ENCODE results near the gene CDH3.

CDH3 gene

DNA sequence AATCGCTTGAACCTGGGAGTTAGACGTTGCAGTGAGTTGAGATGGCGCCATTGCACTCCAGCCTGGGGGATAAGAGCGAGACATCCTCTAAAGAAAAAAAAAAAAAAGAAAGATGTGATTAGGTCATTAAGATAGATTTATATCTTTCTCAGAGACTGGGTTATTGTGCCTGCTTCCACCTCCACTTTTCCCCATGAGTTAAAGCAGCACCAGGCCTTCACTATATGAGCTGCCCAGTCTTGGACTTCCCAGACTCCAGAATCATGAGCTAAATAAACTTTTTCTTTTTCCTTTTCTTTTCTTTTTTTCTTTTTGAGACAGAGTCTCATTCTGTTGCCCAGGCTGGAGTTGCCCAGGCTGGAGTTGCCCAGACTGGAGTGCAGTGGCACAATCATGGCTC, 72.6 kb downstream of the CDH3 start:
- Histone ChIP-seq H3K4me1 (ENCODE audit: control insufficient read depth, low read length) (no peaks in the 10 kb centered on the region), H3K4me3 (ENCODE audit: low read length) (no peak overlapping the region), H3K36me3 (ENCODE audit: control insufficient read depth, low read length) (no peaks in the 10 kb centered on the region), H3K27me3 (ENCODE audit: control insufficient read depth, low read length) (no peaks in the 10 kb centered on the region), H3K4me2 (ENCODE audit: low read length) (no peak overlapping the region), H3K9me3 (ENCODE audit: control insufficient read depth, insufficient read depth, low read length) (no peaks in the 10 kb centered on the region), H3K79me2 (ENCODE audit: control insufficient read depth, low read length) (no peaks in the 10 kb centered on the region), H4K20me1 (ENCODE audit: control insufficient read depth, insufficient read depth, low read depth, low read length) (no peaks in the 10 kb centered on the region), H3K27ac (ENCODE audit: low read depth, low read length) (no peak overlapping the region), H3K9me2 (replicated peaks; ENCODE audit: control insufficient read depth, low read length) (no peaks in the 10 kb centered on the region), H3F3A (ENCODE audit: control insufficient read depth, insufficient read depth) (no peaks in the 10 kb centered on the region)
- TF ChIP-seq, protein P1, sequence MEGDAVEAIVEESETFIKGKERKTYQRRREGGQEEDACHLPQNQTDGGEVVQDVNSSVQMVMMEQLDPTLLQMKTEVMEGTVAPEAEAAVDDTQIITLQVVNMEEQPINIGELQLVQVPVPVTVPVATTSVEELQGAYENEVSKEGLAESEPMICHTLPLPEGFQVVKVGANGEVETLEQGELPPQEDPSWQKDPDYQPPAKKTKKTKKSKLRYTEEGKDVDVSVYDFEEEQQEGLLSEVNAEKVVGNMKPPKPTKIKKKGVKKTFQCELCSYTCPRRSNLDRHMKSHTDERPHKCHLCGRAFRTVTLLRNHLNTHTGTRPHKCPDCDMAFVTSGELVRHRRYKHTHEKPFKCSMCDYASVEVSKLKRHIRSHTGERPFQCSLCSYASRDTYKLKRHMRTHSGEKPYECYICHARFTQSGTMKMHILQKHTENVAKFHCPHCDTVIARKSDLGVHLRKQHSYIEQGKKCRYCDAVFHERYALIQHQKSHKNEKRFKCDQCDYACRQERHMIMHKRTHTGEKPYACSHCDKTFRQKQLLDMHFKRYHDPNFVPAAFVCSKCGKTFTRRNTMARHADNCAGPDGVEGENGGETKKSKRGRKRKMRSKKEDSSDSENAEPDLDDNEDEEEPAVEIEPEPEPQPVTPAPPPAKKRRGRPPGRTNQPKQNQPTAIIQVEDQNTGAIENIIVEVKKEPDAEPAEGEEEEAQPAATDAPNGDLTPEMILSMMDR (IDR thresholded peaks at IDR 0.05; ENCODE audit: low read depth, low read length, poor library complexity, severe bottlenecking) = no peak
- TF ChIP-seq EZH2phosphoT487 (IDR thresholded peaks at IDR 0.05; ENCODE audit: borderline replicate concordance, low read length) = no peak

GRCh38 chr16:68718590-68718989, 73.5 kb downstream of the CDH3 start:
- H3F3A ChIP-seq (ENCODE audit: control insufficient read depth, insufficient read depth) = no peaks in the 10 kb centered on the region
- TF ChIP-seq, protein P1 (IDR thresholded peaks at IDR 0.05; ENCODE audit: low read depth, low read length, poor library complexity, severe bottlenecking) = no peak
- no peak for TF ChIP-seq EZH2phosphoT487 (IDR thresholded peaks at IDR 0.05; ENCODE audit: borderline replicate concordance, low read length)

DNA sequence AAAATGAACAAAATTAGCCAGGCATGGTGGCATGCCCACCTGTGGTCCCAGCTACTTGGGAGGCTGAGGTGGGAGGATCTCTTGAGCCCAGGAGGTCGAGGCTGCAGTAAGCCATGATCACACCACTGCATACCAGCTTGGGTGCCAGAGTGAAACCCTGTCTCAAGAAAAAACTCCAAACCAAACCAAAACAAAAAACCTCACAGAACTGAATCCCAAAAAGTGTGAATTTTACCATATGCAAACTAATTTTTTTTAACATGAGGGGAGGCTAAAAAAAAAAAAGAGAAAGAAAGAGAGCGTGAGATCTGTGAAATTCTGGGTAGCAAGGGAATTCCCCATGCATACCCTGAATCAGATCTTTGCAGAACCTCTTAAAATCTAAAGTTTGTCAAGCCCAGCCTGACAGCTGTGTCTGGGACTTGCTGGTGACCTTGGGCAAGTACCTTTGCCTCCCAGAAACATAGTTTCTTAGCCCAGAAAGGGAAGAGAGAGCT, 74.9 kb downstream of the CDH3 start:
- Histone ChIP-seq H3K4me3 (ENCODE audit: low read length) (no peak overlapping the region), H3K9me3 (ENCODE audit: control insufficient read depth, insufficient read depth, low read length) (no peaks in the 10 kb centered on the region), H3K9me2 (replicated peaks; ENCODE audit: control insufficient read depth, low read length) (no peaks in the 10 kb centered on the region), H4K20me1 (ENCODE audit: control insufficient read depth, insufficient read depth, low read depth, low read length) (no peaks in the 10 kb centered on the region), H3K79me2 (ENCODE audit: control insufficient read depth, low read length) (no peaks in the 10 kb centered on the region), H3F3A (ENCODE audit: control insufficient read depth, insufficient read depth) (no peaks in the 10 kb centered on the region), H3K4me2 (ENCODE audit: low read length) (no peak overlapping the region), H3K4me1 (ENCODE audit: control insufficient read depth, low read length) (no peaks in the 10 kb centered on the region), H3K27ac (ENCODE audit: low read depth, low read length) (no peak overlapping the region), H3K27me3 (ENCODE audit: control insufficient read depth, low read length) (no peaks in the 10 kb centered on the region), H3K36me3 (ENCODE audit: control insufficient read depth, low read length) (no peaks in the 10 kb centered on the region)
- TF ChIP-seq, protein P1 (IDR thresholded peaks at IDR 0.05; ENCODE audit: low read depth, low read length, poor library complexity, severe bottlenecking) = no peak
- TF ChIP-seq EZH2phosphoT487 (IDR thresholded peaks at IDR 0.05; ENCODE audit: borderline replicate concordance, low read length) = no peak

More at GRCh38 chr16:68718590-68718989, 73.5 kb downstream of the CDH3 start:
- H3K4me3 ChIP-seq (ENCODE audit: low read length) = no peak overlapping the region
- no peaks in the 10 kb centered on the region for H4K20me1 ChIP-seq (ENCODE audit: control insufficient read depth, insufficient read depth, low read depth, low read length)
- no peaks in the 10 kb centered on the region for H3K4me1 ChIP-seq (ENCODE audit: control insufficient read depth, low read length)
- no peaks in the 10 kb centered on the region for H3K36me3 ChIP-seq (ENCODE audit: control insufficient read depth, low read length)
- H3K9me2 ChIP-seq (replicated peaks; ENCODE audit: control insufficient read depth, low read length) = no peaks in the 10 kb centered on the region
- H3K9me3 ChIP-seq (ENCODE audit: control insufficient read depth, insufficient read depth, low read length) = no peaks in the 10 kb centered on the region
- H3K27ac ChIP-seq (ENCODE audit: low read depth, low read length) = no peak overlapping the region
- no peak overlapping the region for H3K4me2 ChIP-seq (ENCODE audit: low read length)
- H3K79me2 ChIP-seq (ENCODE audit: control insufficient read depth, low read length) = no peaks in the 10 kb centered on the region
- H3K27me3 ChIP-seq (ENCODE audit: control insufficient read depth, low read length) = no peaks in the 10 kb centered on the region

Data from DOHH2 (cell line).